CD14-positive monocyte (primary cell): ENCODE measurements around the gene FAM210A. TPM values are rescaled to one million over a fixed set of nuclear protein-coding genes. Genes with fewer than 3 reads are reported as not detected.
A peak's percentile ranks its signal among the peaks of the same experiment; 100 is the strongest.

Experiments
- DNase-seq, 3 donors: peaks; one replicate each; pipeline ENCODE4 v3.0.0-alpha.2; 2011 to 2022
- H2AFZ ChIP-seq: 2 replicates; pipeline ENCODE4 v1.6.0; 2012; ENCODE audit warnings: mild to moderate bottlenecking, low read depth, low read length, inconsistent platforms; ENCODE audit not compliant: insufficient read depth, poor library complexity, severe bottlenecking
- H3K27ac ChIP-seq, 2 donors: 1 replicate in 1 of 2; 2 replicates in 1 of 2; pipeline ENCODE4 v1.5.1; 2012 to 2013; ENCODE audit warnings: low read length in 2 of 2, control low read depth in 1 of 2, inconsistent platforms in 1 of 2, low read depth in 1 of 2, mild to moderate bottlenecking in 1 of 2
- H3K27me3 ChIP-seq, 2 donors: one replicate each; pipeline versions ENCODE4 v1.6.0 to v1.6.1; 2011 to 2013; ENCODE audit warnings: low read length in 2 of 2; ENCODE audit not compliant: control insufficient read depth in 2 of 2, insufficient read depth in 2 of 2
- H3K36me3 ChIP-seq, 2 donors: replicated peaks in 1 of 2; 1 replicate in 1 of 2; 2 replicates in 1 of 2; pipeline versions ENCODE4 v1.5.1 to v1.6.1; 2012 to 2013; ENCODE audit warnings: low read length in 2 of 2, control low read depth in 1 of 2, inconsistent platforms in 1 of 2, mild to moderate bottlenecking in 1 of 2; ENCODE audit not compliant: insufficient read depth in 2 of 2, control insufficient read depth in 1 of 2
- H3K4me1 ChIP-seq, 2 donors: 1 replicate in 1 of 2; 2 replicates in 1 of 2; pipeline versions ENCODE4 v1.5.1 to v1.6.1; 2012 to 2013; ENCODE audit warnings: low read length in 2 of 2, control low read depth in 1 of 2, inconsistent platforms in 1 of 2, mild to moderate bottlenecking in 1 of 2, moderate library complexity in 1 of 2; ENCODE audit not compliant: insufficient read depth in 2 of 2, control insufficient read depth in 1 of 2
- H3K4me2 ChIP-seq: replicated peaks from 2 replicates; pipeline ENCODE3; 2012; ENCODE audit warnings: low read length, moderate library complexity, mild to moderate bottlenecking; ENCODE audit not compliant: poor library complexity, severe bottlenecking; ENCODE audit errors: extremely low read depth
- H3K4me3 ChIP-seq, 3 experiments: fragments of 200-600 bp in 1 of 3; sonication (generic) in 1 of 3; replicated peaks in 1 of 3; 1 replicate in 2 of 3; 2 replicates in 1 of 3; pipeline ENCODE4 v1.5.1; 2011 to 2013; ENCODE audit warnings: low read length in 3 of 3, mild to moderate bottlenecking in 3 of 3, control low read depth in 2 of 3, low read depth in 2 of 3, inconsistent platforms in 1 of 3, moderate library complexity in 1 of 3
- H3K79me2 ChIP-seq: 2 replicates; pipeline ENCODE4 v1.6.0; 2012; ENCODE audit warnings: mild to moderate bottlenecking, control low read depth, inconsistent platforms, low read length, moderate library complexity; ENCODE audit not compliant: insufficient read depth
- H3K9ac ChIP-seq: 2 replicates; pipeline ENCODE4 v1.6.0; 2017; ENCODE audit warnings: low read length, mild to moderate bottlenecking; ENCODE audit not compliant: insufficient read depth, poor library complexity, severe bottlenecking
- H3K9me3 ChIP-seq, 2 donors: replicated peaks in 1 of 2; 1 replicate in 1 of 2; 2 replicates in 1 of 2; pipeline versions ENCODE4 v1.5.1 to v1.6.1; 2012 to 2013; ENCODE audit warnings: low read length in 2 of 2, control low read depth in 1 of 2; ENCODE audit not compliant: control insufficient read depth in 1 of 2, insufficient read depth in 1 of 2
- H4K20me1 ChIP-seq: 2 replicates; pipeline ENCODE4 v1.6.0; 2012; ENCODE audit warnings: mild to moderate bottlenecking, low read length, control low read depth, moderate library complexity; ENCODE audit not compliant: insufficient read depth
- H3K27ac Mint-ChIP-seq, 7 donors: one replicate each; pipeline ENCODE4 v1.8.0; 2020; ENCODE audit warnings: mild to moderate bottlenecking in 7 of 7, mixed read lengths in 7 of 7, moderate library complexity in 6 of 7, inconsistent platforms in 2 of 7
- H3K27me3 Mint-ChIP-seq, 3 donors: one replicate each; pipeline ENCODE4 v1.8.0; 2021 to 2022; ENCODE audit warnings: low read depth in 3 of 3, mild to moderate bottlenecking in 3 of 3, mixed read lengths in 3 of 3, moderate library complexity in 3 of 3, inconsistent platforms in 1 of 3
- H3K36me3 Mint-ChIP-seq, 2 donors: one replicate each; pipeline ENCODE4 v1.8.0; 2020; ENCODE audit warnings: mixed read lengths in 2 of 2, inconsistent platforms in 1 of 2, mild to moderate bottlenecking in 1 of 2
- H3K4me1 Mint-ChIP-seq: one replicate; pipeline ENCODE4 v1.8.0; 2020; ENCODE audit warnings: mild to moderate bottlenecking, mixed read lengths
- H3K4me3 Mint-ChIP-seq, 2 donors: one replicate each; pipeline ENCODE4 v1.8.0; 2020; ENCODE audit warnings: mild to moderate bottlenecking in 2 of 2, mixed read lengths in 2 of 2, moderate library complexity in 1 of 2
- H3K9me3 Mint-ChIP-seq, 7 donors: one replicate each; pipeline ENCODE4 v1.8.0; 2020 to 2022; ENCODE audit warnings: mixed read lengths in 7 of 7, mild to moderate bottlenecking in 6 of 7, moderate library complexity in 6 of 7, inconsistent platforms in 2 of 7
- WGBS: methylation state at CpG from one replicate; pipeline ENCODE4 v1.1.5; 2013; ENCODE audit warnings: missing lambda C conversion rate; ENCODE audit not compliant: insufficient coverage; 5-methylcytosine and 5-hydroxymethylcytosine counted together
- intact Hi-C, 2 donors: fragments of 100-400 bp; cut with micrococcal nuclease; formaldehyde crosslinking; loops; one replicate each; pipeline versions ENCODE4 v1.15.0 to v1.15.1; 2023
- polyA plus RNA-seq, 3 donors: library from polyadenylated mRNA; depleted of rRNA in 1 of 3; unstranded in 2 of 3; stranded (reverse) in 1 of 3; fragments of 300-500 nt in 2 of 3; fragments of >200 nt in 1 of 3; fragmentation: Illumina TruSeq in 2 of 3; gene quantifications; 1 replicate in 2 of 3; 2 replicates in 1 of 3; pipeline ENCODE4 v1.2.3, GENCODE V29; 2012 to 2021
- TF ChIP-seq, protein P1 (sequence below): fragments of 200-600 bp; IDR thresholded peaks from one replicate; pipeline ENCODE4 v1.8.0; 2022; ENCODE audit warnings: antibody characterized with exemption, mild to moderate bottlenecking

Gene FAM210A
- polyA plus RNA-seq, 3 donors: 2.8 to 6.9 (median 6.9) TPM

DNA sequence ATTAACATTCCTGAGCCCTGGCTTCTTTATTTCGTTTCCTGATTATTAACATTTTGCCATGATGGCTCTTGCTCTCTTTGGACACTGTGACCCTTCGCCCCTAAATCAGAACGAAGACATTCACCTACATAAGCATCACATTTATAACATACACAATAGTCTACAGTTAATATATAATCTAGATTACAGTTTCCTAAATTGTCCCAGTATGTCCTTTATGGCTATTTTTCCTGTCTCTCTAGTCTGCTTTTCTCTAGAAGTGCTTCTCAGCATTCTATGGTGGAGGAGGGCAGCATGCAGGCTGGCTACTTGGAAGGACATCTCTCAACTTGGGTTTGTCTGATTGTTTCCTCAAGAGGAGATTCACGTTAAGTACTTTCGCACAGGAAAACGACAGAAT lies 49.9 kb downstream of the FAM210A start:
- peaks cover 8 to 14% of the 10 kb centered on the region in 2 donors for H3K36me3 Mint-ChIP-seq
- no peaks in the 10 kb centered on the region for H3K4me1 Mint-ChIP-seq
- no peaks in the 10 kb centered on the region for H4K20me1 ChIP-seq
- no CpG with 5 or more reads among the region's 6 CpGs for WGBS
- intact Hi-C loops: no loop called here
- H3K9me3 ChIP-seq: no peaks in the 10 kb centered on the region
- DNase-seq: no peak
- H3K9me3 Mint-ChIP-seq: peaks cover 0 to 7% (median 2%) of the 10 kb centered on the region in 7 donors
- no peak overlapping the region for H3K9ac ChIP-seq
- H3K4me1 ChIP-seq: no peaks in the 10 kb centered on the region
- TF ChIP-seq, protein P1, sequence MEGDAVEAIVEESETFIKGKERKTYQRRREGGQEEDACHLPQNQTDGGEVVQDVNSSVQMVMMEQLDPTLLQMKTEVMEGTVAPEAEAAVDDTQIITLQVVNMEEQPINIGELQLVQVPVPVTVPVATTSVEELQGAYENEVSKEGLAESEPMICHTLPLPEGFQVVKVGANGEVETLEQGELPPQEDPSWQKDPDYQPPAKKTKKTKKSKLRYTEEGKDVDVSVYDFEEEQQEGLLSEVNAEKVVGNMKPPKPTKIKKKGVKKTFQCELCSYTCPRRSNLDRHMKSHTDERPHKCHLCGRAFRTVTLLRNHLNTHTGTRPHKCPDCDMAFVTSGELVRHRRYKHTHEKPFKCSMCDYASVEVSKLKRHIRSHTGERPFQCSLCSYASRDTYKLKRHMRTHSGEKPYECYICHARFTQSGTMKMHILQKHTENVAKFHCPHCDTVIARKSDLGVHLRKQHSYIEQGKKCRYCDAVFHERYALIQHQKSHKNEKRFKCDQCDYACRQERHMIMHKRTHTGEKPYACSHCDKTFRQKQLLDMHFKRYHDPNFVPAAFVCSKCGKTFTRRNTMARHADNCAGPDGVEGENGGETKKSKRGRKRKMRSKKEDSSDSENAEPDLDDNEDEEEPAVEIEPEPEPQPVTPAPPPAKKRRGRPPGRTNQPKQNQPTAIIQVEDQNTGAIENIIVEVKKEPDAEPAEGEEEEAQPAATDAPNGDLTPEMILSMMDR: no peak
- H2AFZ ChIP-seq: no peak overlapping the region
- no peak overlapping the region for H3K4me2 ChIP-seq
- H3K79me2 ChIP-seq: no peaks in the 10 kb centered on the region
- H3K27me3 Mint-ChIP-seq: no peaks in the 10 kb centered on the region
- peak overlapping the region in 2 of 7 donors; percentile 10 to 64 for H3K27ac Mint-ChIP-seq
- H3K4me3 ChIP-seq: no peak overlapping the region
- H3K36me3 ChIP-seq: peaks cover 0 to 4% of the 10 kb centered on the region in 2 donors
- H3K27ac ChIP-seq: no peak overlapping the region
- no peaks in the 10 kb centered on the region for H3K27me3 ChIP-seq
- no peak overlapping the region for H3K4me3 Mint-ChIP-seq

GRCh38 chr18:13672657-13673056 lies 53.7 kb downstream of the FAM210A start:
- intact Hi-C loops: no loop called here

More at GRCh38 chr18:13672657-13673056, 53.7 kb downstream of the FAM210A start:
- Histone ChIP-seq H3K27me3 (no peaks in the 10 kb centered on the region), H2AFZ (no peak overlapping the region), H3K36me3 (peaks cover 0 to 10% of the 10 kb centered on the region in 2 donors), H3K9me3 (no peaks in the 10 kb centered on the region), H4K20me1 (no peaks in the 10 kb centered on the region), H3K4me2 (no peak overlapping the region), H3K4me3 (no peak overlapping the region), H3K9ac (no peak overlapping the region), H3K4me1 (no peaks in the 10 kb centered on the region), H3K27ac (no peak overlapping the region), H3K79me2 (no peaks in the 10 kb centered on the region)
- Mint-ChIP-seq H3K9me3 (peaks cover 0 to 7% (median 2%) of the 10 kb centered on the region in 7 donors), H3K27ac (no peak overlapping the region), H3K4me1 (no peaks in the 10 kb centered on the region), H3K4me3 (no peak overlapping the region), H3K27me3 (no peaks in the 10 kb centered on the region), H3K36me3 (peaks cover 17 to 22% of the 10 kb centered on the region in 2 donors)
- TF ChIP-seq, protein P1: no peak
- no peak for DNase-seq
- 97% methylated on average over 3 of the region's 7 CpGs for WGBS
